HG03378 (cell line): ENCODE data around the gene RASA4B.
"Not testable (repeated sequence)": the region's sequence is repeated elsewhere in the genome, so short reads cannot be mapped to it uniquely, and the experiment has no call there.

Source experiments
- ATAC-seq: cut with Tn5 transposase; IDR thresholded peaks from one replicate; pipeline ENCODE4 v1.9.1; 2021; ENCODE audit warnings: mild to moderate bottlenecking, moderate library complexity; ENCODE audit not compliant: unreplicated experiment

Gene RASA4B

DNA sequence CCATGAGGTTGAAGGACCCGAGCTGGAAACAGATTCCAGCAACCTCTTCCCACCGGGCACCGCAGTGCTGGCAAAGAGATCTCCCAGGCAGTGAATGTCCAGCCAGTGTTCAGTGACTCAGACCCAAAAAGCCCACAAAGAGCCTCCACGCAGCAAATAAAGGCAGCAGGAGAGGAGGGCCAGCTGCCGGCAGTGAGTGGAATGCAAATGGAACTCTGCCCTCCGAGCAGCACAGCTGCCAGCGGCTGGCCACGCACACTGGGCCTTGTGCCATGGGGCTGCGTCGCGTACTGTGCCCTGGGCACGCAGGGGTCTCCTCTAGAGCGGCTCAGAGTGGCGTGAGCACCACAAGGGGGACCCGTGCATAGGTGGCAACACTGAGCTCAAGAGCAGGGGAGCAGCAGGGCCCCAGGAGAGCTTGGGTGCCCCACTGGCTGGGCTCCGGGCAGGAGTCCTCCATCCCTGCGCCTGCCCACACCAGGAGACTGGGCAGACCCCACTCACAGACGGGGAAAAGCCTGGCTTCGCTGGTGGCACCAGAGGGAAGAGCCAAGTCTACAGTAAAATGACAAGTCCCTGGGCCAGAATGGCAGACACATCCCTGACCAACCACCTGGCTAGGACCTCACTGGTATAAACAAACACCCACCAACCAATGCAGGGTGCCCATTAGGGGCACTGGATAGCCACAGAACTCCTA, 42.7 kb downstream of the RASA4B start:
- ATAC-seq: not testable (repeated sequence)

DNA sequence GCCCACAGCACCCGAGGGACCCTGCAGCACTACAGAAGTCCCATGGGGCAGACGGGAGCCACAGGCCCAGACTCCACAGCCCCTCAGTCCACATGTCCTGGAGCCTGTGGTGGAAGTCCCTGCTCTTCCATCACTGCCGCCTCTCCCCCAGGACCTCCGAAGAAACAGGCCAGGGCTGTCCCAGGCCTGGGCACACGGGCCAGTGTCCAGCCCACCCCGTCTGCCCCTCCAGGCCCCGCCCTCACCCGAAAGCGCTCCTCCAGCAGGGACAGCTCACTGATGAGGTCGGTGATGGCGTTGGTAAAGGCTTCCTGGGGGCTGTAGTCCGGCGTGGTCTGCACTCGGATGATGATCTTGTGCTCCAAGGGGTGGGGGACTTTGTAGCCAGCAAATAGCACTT, 43.5 kb downstream of the RASA4B start:
- not testable (repeated sequence) for ATAC-seq

- ATAC-seq: no peak
These were observed 44.1 kb downstream of the RASA4B start for GRCh38 chr7:102473271-102473991.

DNA sequence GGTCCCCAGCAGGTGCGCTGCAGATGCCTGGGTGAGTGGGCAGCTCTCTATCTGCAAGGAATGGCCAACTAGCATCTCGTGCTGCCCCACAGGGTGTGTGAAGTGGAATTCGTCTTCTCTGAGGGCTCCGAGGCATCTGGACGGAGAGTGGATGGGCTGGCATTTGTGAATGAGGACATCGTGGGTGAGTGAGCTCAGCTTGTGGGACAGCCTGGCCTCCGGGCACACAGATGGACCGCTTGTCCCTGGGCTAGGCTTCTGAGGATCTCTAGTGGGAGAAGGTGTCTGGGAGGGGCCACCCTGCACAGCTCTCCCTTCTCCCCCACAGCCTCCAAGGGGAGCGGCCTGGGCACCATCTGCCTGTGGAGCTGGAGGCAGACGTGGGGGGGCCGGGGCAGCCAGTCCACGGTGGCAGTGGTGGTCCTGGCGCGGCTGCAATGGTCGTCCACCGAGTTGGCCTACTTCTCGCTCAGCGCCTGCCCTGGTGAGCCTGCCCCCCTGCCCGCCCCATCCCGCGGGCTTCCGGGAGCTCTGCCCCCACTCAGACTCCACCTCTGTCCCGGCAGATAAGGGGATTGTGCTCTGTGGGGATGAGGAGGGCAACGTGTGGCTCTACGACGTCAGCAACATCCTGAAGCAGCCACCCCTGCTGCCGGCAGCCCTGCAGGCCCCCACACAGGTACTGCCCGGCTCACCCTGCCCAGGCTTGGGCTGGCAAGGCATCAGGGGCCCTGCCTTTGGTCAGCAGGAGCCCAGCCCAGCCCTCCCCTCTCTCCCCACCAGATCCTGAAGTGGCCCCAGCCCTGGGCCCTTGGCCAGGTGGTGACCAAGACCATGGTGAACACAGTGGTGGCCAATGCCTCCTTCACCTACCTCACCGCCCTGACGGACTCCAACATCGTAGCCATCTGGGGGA, 45.2 kb downstream of the RASA4B start:
- no peak for ATAC-seq

DNA sequence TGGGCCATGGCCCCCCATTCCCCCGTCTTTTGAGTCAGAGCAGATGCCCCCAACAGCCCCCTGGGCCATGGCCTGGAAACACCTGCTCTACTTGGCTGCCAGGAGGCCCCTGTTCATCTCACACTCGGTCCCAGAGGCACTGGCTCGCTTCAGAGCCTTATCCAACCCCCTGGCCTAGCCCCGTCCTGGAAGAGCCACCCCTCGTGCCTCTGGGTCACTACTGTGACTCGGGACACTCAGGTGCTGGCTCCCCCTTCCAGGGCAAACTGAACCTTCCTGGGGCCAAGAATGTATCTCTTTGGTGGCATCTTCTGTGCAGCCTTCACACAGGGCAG, 45.8 kb downstream of the RASA4B start:
- ATAC-seq: no peak

DNA sequence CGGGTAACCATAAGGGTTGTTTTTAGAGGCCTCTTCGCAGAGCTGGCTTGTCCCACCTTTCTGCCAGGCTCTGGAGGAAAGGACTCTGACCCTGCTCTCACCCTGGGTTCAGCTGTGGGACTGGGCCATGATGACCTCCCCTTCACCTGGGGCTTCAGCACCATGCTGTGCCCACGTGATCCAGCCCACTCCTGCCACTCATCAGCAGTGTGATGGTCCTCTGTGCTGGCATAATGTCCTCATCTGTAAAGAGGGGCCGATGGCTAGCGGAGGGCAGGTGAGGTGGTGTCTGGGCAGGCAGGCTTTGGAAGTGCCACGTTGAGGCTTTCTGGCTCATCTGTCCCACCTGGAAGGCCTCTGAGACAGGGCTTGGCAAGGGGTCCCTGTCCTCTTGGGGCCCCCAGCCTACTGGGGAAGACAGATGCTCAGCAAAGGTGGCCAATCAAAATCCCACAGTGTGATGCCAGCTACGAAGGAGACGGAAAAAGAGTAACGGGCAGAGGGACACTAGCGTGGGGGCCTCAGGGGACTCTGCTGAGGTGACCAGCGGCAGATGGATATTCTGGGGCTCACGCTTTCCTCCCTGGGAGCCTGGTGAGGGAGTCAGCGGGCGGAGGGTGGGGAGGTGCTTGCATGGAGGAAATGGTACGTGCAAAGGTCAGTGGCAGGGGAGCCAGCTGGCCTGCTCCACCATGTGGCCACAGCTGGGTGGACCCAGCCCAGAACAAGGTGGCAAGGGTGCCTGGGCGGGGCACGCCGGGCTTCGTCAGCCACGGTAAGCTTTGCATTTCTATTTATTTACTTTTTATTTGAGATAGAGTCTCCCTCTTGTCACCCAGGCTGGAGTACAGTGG, 47.4 kb downstream of the RASA4B start:
- no peak for ATAC-seq

DNA sequence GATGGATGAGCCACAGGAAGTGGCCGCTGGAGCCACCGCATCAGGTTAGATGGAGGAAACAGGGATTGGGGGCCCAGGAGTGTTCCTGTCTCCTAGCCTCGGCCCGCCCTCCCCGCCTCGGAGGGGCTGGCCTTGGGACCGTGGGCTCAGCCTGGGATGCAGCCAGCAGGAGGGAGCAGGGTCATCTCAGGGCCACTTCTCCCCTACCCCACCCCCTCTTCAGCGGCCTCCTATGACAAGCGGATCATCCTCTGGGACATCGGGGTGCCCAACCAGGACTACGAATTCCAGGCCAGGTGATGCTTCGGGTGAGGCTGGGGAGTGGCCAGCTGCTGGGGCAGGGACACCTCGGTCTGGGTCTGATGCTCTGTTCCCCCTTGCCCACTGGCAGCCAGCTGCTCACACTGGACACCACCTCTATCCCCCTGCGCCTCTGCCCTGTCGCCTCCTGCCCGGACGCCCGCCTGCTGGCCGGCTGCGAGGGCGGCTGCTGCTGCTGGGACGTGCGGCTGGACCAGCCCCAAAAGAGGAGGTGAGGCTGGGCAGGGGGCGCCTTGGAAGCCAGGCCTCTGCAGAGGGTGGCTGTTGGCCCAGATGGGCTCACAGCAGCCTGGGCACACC, 48.1 kb downstream of the RASA4B start:
- ATAC-seq: no peak

DNA sequence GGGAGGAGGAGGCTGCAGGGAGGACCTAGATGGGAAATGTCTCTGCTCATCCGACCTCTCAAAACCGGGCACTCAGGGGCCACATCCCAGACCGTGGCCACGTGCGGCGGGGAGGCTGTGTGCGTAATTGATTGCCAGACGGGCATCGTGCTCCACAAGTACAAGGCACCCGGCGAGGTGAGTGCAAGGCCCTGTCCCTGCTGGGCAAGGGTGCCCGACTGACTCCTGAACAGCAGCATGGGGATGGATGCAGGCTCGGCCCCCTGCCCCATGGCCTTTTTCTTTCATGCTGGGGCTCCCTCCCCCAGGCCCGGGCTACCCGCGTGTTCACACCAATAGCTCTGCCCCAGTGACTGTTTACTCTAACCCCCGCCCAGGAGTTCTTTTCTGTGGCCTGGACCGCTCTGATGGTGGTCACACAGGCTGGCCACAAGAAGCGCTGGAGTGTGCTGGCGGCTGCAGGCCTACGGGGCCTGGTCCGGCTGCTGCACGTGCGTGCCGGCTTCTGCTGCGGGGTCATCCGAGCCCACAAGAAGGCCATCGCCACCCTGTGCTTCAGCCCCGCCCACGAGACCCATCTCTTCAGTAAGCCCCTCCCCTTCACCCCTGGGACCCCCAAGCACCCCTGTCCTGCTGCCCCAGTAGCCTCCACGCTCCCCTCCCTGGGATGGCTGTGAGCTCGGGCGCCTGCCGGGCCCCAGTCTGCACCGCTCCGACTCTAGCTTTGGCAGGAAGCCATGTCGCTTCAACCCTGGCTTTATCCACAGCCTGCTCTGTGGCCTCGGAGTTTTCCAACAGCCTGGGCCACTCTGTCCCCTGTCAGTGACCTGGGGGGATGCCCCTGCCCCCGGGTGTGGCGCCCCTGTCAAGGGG, 48.9 kb downstream of the RASA4B start:
- ATAC-seq: no peak

DNA sequence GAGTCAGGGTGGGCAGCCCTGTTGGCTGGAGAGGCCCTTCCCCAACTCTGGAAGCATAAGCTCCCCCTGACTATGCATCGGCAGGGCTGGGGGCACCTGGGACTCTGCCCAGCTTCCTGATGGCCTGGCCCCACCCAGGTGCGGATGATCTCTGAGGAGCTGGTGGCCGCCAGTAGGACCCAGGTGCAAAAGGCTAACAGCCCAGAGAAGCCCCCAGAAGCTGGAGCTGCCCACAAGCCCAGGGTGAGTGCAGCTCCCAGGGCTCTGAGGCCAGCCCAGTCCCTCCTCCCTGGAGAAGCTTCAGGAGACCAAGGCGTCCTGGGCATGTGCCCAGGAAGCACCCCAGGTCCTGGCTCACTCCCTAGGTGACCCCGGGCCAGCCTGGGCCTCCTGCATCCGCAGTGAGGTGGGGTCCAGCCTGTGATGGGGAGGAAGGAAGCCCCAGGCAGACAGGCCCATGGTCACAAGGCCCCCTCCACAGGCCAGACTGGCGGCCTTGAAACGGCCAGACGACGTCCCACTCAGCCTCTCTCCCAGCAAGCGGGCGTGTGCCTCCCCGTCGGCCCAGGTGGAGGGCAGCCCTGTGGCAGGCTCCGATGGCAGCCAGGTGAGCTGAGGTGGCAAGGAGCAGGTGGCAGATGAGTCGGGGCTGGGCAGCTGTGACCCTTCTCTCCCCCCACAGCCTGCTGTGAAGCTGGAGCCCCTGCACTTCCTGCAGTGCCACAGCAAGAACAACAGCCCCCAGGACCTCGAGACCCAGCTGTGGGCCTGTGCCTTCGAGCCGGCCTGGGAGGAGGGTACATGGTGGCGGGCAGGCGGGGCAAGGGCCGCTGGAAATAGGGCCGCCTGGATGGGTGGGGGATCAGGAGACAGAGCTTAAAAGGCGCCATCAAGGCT, 49.7 kb downstream of the RASA4B start:
- no peak for ATAC-seq

DNA sequence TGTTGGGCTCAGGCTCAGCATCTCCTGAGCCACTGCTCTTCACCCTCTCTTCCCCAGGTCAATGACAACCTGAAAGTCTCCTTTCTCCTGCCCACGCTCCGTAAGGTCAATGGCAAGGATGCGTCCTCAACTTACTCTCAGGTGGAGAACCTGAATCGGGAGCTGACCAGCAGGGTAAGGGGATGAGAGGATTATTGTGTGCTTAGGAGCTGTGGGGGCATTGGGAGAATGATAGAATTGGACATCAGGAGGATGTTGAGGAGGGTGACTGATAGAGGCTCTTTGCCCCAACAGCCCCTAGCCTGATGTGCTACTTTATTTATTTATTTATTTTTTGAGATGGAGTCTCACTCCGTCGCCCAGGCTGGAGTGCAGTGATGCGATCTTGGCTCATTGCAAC, 51.5 kb downstream of the RASA4B start:
- ATAC-seq: no peak

DNA sequence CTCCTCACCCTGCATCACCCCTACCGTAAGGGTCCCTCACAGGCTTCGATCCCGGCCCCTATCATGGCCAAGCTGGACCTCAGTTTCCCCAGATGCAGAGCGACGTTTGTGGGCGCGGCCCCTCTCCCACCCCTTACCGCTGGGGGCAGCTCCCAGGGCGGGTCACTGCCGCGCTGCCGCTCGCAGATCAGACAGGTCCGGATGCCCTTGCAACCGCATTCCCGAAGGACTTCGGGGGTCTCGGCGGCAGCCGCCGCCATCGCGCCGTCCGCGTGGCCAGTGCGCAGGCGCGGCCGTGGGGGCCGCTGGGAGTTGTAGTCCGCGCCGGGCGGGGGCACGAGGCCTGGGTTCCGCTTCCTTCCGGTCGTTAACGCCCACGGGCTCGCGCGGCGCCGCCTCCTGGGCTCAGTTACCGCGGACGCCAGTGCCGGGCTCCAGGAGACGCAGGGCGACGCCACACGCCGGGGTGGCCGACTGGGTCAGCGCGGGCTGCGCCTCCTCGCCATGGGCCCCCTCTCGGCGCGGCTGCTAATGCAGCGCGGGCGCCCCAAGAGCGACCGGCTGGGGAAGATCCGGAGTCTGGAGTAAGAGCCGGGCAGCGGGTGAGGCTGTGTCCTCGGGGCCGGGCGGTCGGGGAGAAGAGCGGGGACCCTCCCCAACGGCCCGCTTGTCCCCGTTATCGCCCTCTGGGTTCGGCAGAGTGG, 52.8 kb downstream of the RASA4B start, which contains the start of the genes ALKBH4 and LRWD1:
Gene ALKBH4, minus strand, starts transcription at position 287 of the 704 bp plus-strand sequence. Its CDS starts 27 bp downstream, at position 260.
Gene LRWD1, plus strand, starts transcription at position 408 of the 704 bp plus-strand sequence. Its CDS starts 97 bp downstream, at position 505.
- ATAC-seq: peak; percentile 58

DNA sequence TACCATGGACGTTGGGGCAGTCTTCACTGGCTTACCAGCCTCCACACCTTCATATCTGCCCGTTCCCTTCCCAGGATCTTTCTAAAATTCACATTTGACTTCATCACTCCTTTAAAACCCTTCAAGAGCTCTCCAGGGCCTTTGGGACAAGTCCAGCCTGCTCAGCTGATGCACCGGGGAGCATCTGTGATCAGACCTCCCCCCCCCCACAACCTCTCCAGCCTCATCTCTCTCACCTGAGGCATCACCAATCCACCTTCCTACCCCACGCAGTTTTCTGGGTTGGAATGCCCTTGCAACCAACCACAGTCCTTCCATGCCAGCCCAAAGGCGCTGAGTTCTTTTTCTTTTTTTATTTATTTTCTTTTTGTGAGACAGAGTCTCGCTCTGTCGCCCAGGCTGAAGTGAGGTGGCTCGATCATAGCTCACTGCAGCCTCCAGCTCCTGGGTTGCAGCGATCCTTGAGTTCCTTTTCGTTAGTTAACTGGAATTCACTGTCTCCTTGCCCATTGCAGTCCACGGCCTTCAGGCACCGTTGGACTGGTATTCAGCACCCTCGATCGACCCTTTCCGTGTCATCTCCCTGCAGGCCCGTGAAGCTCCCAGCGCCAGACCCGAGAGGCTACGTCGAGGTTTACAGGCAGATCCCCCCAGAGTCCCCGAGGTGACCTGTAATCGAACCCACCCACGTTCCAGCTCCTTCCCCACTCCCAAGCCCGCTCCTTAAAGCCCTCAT, 53.6 kb downstream of the RASA4B start:
- ATAC-seq: peak; percentile 5

DNA sequence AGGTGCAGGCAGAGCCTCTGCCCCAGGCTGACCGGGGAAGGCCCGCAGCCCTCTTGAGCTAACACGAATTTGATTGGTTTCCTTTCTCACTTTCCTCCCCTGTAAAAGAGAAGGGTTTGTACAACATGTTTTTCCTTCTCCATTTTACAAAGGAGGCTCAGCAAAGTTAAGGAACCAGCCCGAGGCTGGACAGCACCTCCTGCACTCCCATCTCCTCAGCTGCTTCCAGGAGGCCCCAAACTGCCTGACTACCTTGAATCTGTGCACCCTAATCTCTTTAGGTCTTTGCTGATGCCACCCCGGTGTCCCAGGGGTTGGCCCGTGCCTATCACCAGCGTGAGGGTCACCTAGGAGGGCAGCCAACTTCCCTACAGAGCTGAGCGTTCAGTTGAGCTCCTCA, 57.1 kb downstream of the RASA4B start:
- no peak for ATAC-seq

- ATAC-seq: no peak
These were observed 58.2 kb downstream of the RASA4B start for GRCh38 chr7:102459221-102459844.

GRCh38 chr7:102457352-102457924, 60.1 kb downstream of the RASA4B start:
- no peak for ATAC-seq

GRCh38 chr7:102456327-102456726, 61.2 kb downstream of the RASA4B start:
- no peak for ATAC-seq
